Endothelial cell (in vitro differentiated cells): ENCODE measurements around the gene MFSD12. TPM values are rescaled to one million over a fixed set of nuclear protein-coding genes. Genes with fewer than 3 reads are reported as not detected.

Source experiments
- DNase-seq: peaks from one replicate; pipeline ENCODE4 v3.0.0; 2021; ENCODE audit warnings: low spot score
- H3K27ac Mint-ChIP-seq: one replicate; pipeline ENCODE4 v1.8.0; 2021; ENCODE audit warnings: mixed read lengths, inconsistent platforms; ENCODE audit not compliant: unreplicated experiment
- H3K27me3 Mint-ChIP-seq: one replicate; pipeline ENCODE4 v1.8.0; 2021; ENCODE audit warnings: mild to moderate bottlenecking, moderate library complexity, mixed read lengths, inconsistent platforms; ENCODE audit not compliant: unreplicated experiment
- H3K36me3 Mint-ChIP-seq: one replicate; pipeline ENCODE4 v1.8.0; 2021; ENCODE audit warnings: mild to moderate bottlenecking, low read depth, mixed read lengths, inconsistent platforms; ENCODE audit not compliant: unreplicated experiment
- H3K4me1 Mint-ChIP-seq: one replicate; pipeline ENCODE4 v1.8.0; 2021; ENCODE audit warnings: mild to moderate bottlenecking, mixed read lengths, inconsistent platforms; ENCODE audit not compliant: unreplicated experiment
- H3K4me3 Mint-ChIP-seq: one replicate; pipeline ENCODE4 v1.8.0; 2021; ENCODE audit warnings: mild to moderate bottlenecking, mixed read lengths, inconsistent platforms; ENCODE audit not compliant: unreplicated experiment
- H3K9me3 Mint-ChIP-seq: one replicate; pipeline ENCODE4 v1.8.0; 2021; ENCODE audit warnings: mixed read lengths, inconsistent platforms; ENCODE audit not compliant: unreplicated experiment
- CTCF ChIP-seq: fragments of 200-600 bp; sonication (generic); IDR thresholded peaks from one replicate; pipeline ENCODE4 v1.5.0; 2021; ENCODE audit warnings: antibody characterized with exemption; ENCODE audit not compliant: unreplicated experiment
- total RNA-seq: library from RNA; stranded (reverse); fragmentation: NEBNext Ultra II Directional; extraction: Animal tissue kit (Norgen Biotek cat#: 25700); gene quantifications from one replicate; pipeline ENCODE4 v1.2.1, GENCODE V29; 2021; ENCODE audit not compliant: unreplicated experiment

MFSD12 gene
- total RNA-seq, 1 donor from 2014 or later: 54.5 TPM

- peak within 1 kb of the TSS; percentile 96 for H3K4me3 Mint-ChIP-seq
- H3K27me3 Mint-ChIP-seq: peaks cover 14% of the 10 kb centered on the region
- DNase-seq: peak; percentile 99
- no peaks in the 10 kb centered on the region for H3K9me3 Mint-ChIP-seq
- no peak for TF ChIP-seq CTCF
- peaks cover 13% of the 10 kb centered on the region for H3K4me1 Mint-ChIP-seq
- H3K27ac Mint-ChIP-seq: peak within 1 kb of the TSS; percentile 98
- peaks cover 15% of the 10 kb centered on the region for H3K36me3 Mint-ChIP-seq
Measured at GRCh38 chr19:3505598-3506383, 51.6 kb downstream of the MFSD12 start, which contains the start of gene FZR1. Gene FZR1, plus strand, starts transcription at chr19:3506311. Its CDS starts 16,679 bp downstream, at chr19:3522990.

- H3K4me1 Mint-ChIP-seq: peaks cover 14% of the 10 kb centered on the region
- peak overlapping the region; percentile 66 for H3K4me3 Mint-ChIP-seq
- H3K27me3 Mint-ChIP-seq: peaks cover 14% of the 10 kb centered on the region
- no peaks in the 10 kb centered on the region for H3K9me3 Mint-ChIP-seq
- H3K27ac Mint-ChIP-seq: peak overlapping the region; percentile 98
- TF ChIP-seq CTCF: no peak
- no peak for DNase-seq
- H3K36me3 Mint-ChIP-seq: peaks cover 8% of the 10 kb centered on the region
Measured at GRCh38 chr19:3504735-3505134, 52.7 kb downstream of the MFSD12 start.

- Mint-ChIP-seq H3K4me1 (peaks cover 17% of the 10 kb centered on the region), H3K4me3 (no peak overlapping the region)
- no peak for DNase-seq
Measured at GRCh38 chr19:3503036-3503572, 54.3 kb downstream of the MFSD12 start.

GRCh38 chr19:3501780-3502179, 55.6 kb downstream of the MFSD12 start:
- Mint-ChIP-seq H3K27ac (no peak overlapping the region), H3K4me1 (peaks cover 11% of the 10 kb centered on the region), H3K36me3 (peaks cover 4% of the 10 kb centered on the region), H3K4me3 (no peak overlapping the region), H3K9me3 (no peaks in the 10 kb centered on the region), H3K27me3 (peaks cover 11% of the 10 kb centered on the region)
- no peak for TF ChIP-seq CTCF
- no peak for DNase-seq

More at GRCh38 chr19:3503036-3503572, 54.3 kb downstream of the MFSD12 start:
- H3K9me3 Mint-ChIP-seq: no peaks in the 10 kb centered on the region
- H3K27ac Mint-ChIP-seq: no peak overlapping the region
- peaks cover 12% of the 10 kb centered on the region for H3K27me3 Mint-ChIP-seq
- no peak for TF ChIP-seq CTCF
- peaks cover under 1% of the 10 kb centered on the region for H3K36me3 Mint-ChIP-seq
